IMR-90 (cell line): ENCODE measurements around the gene BSDC1.

Experiments
- BHLHE40 ChIP-seq: fragments of 150-350 bp; IDR thresholded peaks from 2 replicates; pipeline ENCODE4 v1.6.1; 2016; ENCODE audit warnings: mild to moderate bottlenecking, low read depth, low read length
- CEBPB ChIP-seq: IDR thresholded peaks from 2 replicates; pipeline ENCODE4 v1.6.1; 2012; ENCODE audit warnings: low read depth, low read length, improper control_type of control experiment
- CTCF ChIP-seq: conservative IDR thresholded peaks from 2 replicates; pipeline ENCODE4 v1.5.1; 2012; ENCODE audit warnings: mild to moderate bottlenecking, low read depth, low read length, improper control_type of control experiment
- FOS ChIP-seq: fragments of 150-350 bp; IDR thresholded peaks from 2 replicates; pipeline ENCODE4 v1.6.1; 2016; ENCODE audit warnings: low read depth, low read length
- MAZ ChIP-seq: IDR thresholded peaks from 2 replicates; pipeline ENCODE4 v1.6.1; 2012; ENCODE audit warnings: low read depth, mild to moderate bottlenecking, low read length, improper control_type of control experiment, moderate library complexity, borderline replicate concordance
- NFE2L2 ChIP-seq: fragments of 150-350 bp; IDR thresholded peaks from 2 replicates; pipeline ENCODE4 v1.6.1; 2016; ENCODE audit warnings: low read depth, mild to moderate bottlenecking, low read length
- POLR2A ChIP-seq: IDR thresholded peaks from 2 replicates; pipeline ENCODE4 v1.6.1; 2012; ENCODE audit warnings: mild to moderate bottlenecking, low read depth, low read length
- RAD21 ChIP-seq: IDR thresholded peaks from 2 replicates; pipeline ENCODE4 v1.6.1; 2012; ENCODE audit warnings: low read length, improper control_type of control experiment
- RCOR1 ChIP-seq: IDR thresholded peaks from 2 replicates; pipeline ENCODE4 v1.6.1; 2012; ENCODE audit warnings: mild to moderate bottlenecking, low read length, improper control_type of control experiment; ENCODE audit not compliant: insufficient replicate concordance
- RFX5 ChIP-seq: IDR thresholded peaks from 2 replicates; pipeline ENCODE4 v1.8.0; 2012; ENCODE audit warnings: low read depth, mild to moderate bottlenecking, low read length, moderate library complexity
- SMC3 ChIP-seq: fragments of 150-350 bp; IDR thresholded peaks from 2 replicates; pipeline ENCODE4 v1.6.1; 2016; ENCODE audit warnings: low read depth, mild to moderate bottlenecking, antibody characterized with exemption, low read length, moderate library complexity
- USF2 ChIP-seq: fragments of 150-350 bp; IDR thresholded peaks from 2 replicates; pipeline ENCODE4 v1.6.1; 2017; ENCODE audit warnings: mild to moderate bottlenecking, antibody characterized with exemption, low read length, low read depth

- TF ChIP-seq CTCF = peak; percentile 22; the same call in 1 of the 2 replicates
- no peak for TF ChIP-seq CEBPB
- no peak for TF ChIP-seq POLR2A
- TF ChIP-seq RAD21 = peak; percentile 30; the same call in 1 of the 2 replicates
- TF ChIP-seq USF2 = no peak
- no peak for TF ChIP-seq FOS
- no peak for TF ChIP-seq BHLHE40
- TF ChIP-seq RCOR1 = no peak
- TF ChIP-seq MAZ = no peak
- TF ChIP-seq RFX5 = no peak
- TF ChIP-seq SMC3 = no peak
- TF ChIP-seq NFE2L2 = no peak
Observed at GRCh38 chr1:32372149-32372756, 22.0 kb downstream of the BSDC1 start.
